Measurements from ENCODE around the gene SORCS2.

The SORCS2 gene

GRCh38 chr4:7782783-7783182, 590.4 kb downstream of the SORCS2 start:
- in situ Hi-C loops (cut with MboI; ENCODE audit: low sequenced_read_pairs, unreplicated experiment) = no loop called here
- peak; percentile 65 for DNase-seq (ENCODE audit: low spot score)
- TF ChIP-seq, protein P1, sequence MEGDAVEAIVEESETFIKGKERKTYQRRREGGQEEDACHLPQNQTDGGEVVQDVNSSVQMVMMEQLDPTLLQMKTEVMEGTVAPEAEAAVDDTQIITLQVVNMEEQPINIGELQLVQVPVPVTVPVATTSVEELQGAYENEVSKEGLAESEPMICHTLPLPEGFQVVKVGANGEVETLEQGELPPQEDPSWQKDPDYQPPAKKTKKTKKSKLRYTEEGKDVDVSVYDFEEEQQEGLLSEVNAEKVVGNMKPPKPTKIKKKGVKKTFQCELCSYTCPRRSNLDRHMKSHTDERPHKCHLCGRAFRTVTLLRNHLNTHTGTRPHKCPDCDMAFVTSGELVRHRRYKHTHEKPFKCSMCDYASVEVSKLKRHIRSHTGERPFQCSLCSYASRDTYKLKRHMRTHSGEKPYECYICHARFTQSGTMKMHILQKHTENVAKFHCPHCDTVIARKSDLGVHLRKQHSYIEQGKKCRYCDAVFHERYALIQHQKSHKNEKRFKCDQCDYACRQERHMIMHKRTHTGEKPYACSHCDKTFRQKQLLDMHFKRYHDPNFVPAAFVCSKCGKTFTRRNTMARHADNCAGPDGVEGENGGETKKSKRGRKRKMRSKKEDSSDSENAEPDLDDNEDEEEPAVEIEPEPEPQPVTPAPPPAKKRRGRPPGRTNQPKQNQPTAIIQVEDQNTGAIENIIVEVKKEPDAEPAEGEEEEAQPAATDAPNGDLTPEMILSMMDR (IDR thresholded peaks at IDR 0.05; ENCODE audit: borderline replicate concordance, control extremely low read depth, extremely low read depth, insufficient read depth, missing control alignments) = no peak

DNA sequence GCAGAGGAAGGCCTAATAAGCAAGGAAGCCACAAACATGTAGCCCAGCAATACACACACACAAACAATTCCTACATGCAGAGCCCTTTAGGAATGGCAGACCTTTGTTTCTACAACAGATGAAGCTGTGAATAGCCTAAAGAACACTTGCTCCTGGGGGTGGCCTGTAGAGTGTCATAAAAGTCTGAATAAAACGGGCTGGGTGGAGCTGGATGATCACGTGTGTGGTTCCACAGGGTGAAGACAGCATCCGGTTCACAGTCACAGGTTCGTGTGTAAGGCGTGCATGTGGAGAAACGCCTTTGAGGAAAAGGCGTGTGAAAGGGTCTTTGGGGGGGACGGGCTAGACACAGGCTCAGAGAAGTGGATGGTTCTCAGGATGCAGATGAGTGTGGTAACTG, 591.2 kb downstream of the SORCS2 start:
- in situ Hi-C loops (cut with MboI; ENCODE audit: low sequenced_read_pairs, unreplicated experiment) = no loop called here
- TF ChIP-seq, protein P1 (IDR thresholded peaks at IDR 0.05; ENCODE audit: borderline replicate concordance, control extremely low read depth, extremely low read depth, insufficient read depth, missing control alignments) = no peak
- no peak for DNase-seq (ENCODE audit: low spot score)

- TF ChIP-seq, protein P1 (IDR thresholded peaks at IDR 0.05; ENCODE audit: borderline replicate concordance, control extremely low read depth, extremely low read depth, insufficient read depth, missing control alignments) = no peak
- in situ Hi-C loops (cut with MboI; ENCODE audit: low sequenced_read_pairs, unreplicated experiment) = no loop called here
- DNase-seq (ENCODE audit: low spot score) = no peak
Measured at GRCh38 chr4:7784131-7784870, 592.0 kb downstream of the SORCS2 start.

DNA sequence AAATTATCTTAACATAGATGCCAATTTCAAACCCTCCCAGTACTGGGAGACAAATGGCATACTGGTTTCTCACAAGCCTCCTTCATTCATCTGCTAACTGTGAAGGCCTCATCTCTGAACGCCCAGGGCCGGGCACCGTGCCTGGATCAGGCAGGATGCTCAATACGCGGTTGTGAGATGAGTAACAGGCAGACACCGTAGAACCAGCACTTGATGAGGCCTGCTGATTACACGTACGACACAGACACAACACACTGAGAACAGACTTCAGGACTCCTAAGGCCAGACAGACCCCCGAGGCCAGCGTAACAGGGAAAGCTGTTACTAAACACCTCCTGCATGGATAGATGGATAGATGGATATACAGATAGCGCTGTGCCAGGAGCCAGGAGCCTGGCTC, 592.7 kb downstream of the SORCS2 start:
- in situ Hi-C loops (cut with MboI; ENCODE audit: low sequenced_read_pairs, unreplicated experiment) = no loop called here
- DNase-seq (ENCODE audit: low spot score) = no peak
- TF ChIP-seq, protein P1 (IDR thresholded peaks at IDR 0.05; ENCODE audit: borderline replicate concordance, control extremely low read depth, extremely low read depth, insufficient read depth, missing control alignments) = no peak

- no peak for DNase-seq (ENCODE audit: low spot score)
- in situ Hi-C loops (cut with MboI; ENCODE audit: low sequenced_read_pairs, unreplicated experiment) = no loop called here
- TF ChIP-seq, protein P1 (IDR thresholded peaks at IDR 0.05; ENCODE audit: borderline replicate concordance, control extremely low read depth, extremely low read depth, insufficient read depth, missing control alignments) = no peak
Measured at GRCh38 chr4:7786040-7786439, 593.7 kb downstream of the SORCS2 start.

DNA sequence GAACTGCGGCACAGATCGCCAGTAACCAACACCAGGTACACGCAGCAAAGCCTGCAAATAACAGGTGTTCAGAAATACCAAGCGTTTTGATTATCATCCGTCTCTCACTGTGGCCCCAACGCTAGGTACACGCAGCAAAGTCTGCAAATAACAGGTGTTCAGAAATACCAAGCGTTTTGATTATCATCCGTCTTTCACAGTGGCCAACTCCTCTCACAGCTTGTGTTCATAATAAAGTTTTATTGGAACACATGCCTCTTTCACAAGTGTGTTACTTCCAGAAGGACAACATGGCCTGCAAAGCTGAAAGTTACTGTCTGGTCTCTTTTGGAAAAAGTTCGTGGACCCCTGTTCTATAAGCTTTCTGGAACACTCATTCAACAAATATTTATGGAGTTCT, 594.2 kb downstream of the SORCS2 start:
- in situ Hi-C loops (cut with MboI; ENCODE audit: low sequenced_read_pairs, unreplicated experiment) = no loop called here
- DNase-seq (ENCODE audit: low spot score) = no peak
- TF ChIP-seq, protein P1 (IDR thresholded peaks at IDR 0.05; ENCODE audit: borderline replicate concordance, control extremely low read depth, extremely low read depth, insufficient read depth, missing control alignments) = no peak

Measured in GM13976 (cell line).